Measurements from ENCODE around the gene HTRA3. TPM values are rescaled to one million over a fixed set of nuclear protein-coding genes. Genes with fewer than 3 reads are reported as not detected.

HTRA3 gene
- total RNA-seq, 1 donor from 2014 or later = 3.4 TPM

- Mint-ChIP-seq H3K27ac (ENCODE audit: unreplicated experiment) (peak overlapping the region; percentile 67), H3K27me3 (ENCODE audit: low read depth) (no peaks in the 10 kb centered on the region)
- no peak for DNase-seq (ENCODE audit: low read depth, low spot score)
Measured at GRCh38 chr4:8279321-8280157, 10.0 kb downstream of the HTRA3 start.

GRCh38 chr4:8280158-8280875 is 10.8 kb downstream of the HTRA3 start:
- Mint-ChIP-seq H3K36me3 (ENCODE audit: low read depth) (no peaks in the 10 kb centered on the region), H3K9me3 (no peaks in the 10 kb centered on the region), H3K27ac (ENCODE audit: unreplicated experiment) (no peak overlapping the region), H3K4me3 (no peak overlapping the region), H3K4me1 (no peaks in the 10 kb centered on the region), H3K27me3 (ENCODE audit: low read depth) (no peaks in the 10 kb centered on the region)
- no peak for DNase-seq (ENCODE audit: low read depth, low spot score)
- no peak for TF ChIP-seq CTCF (conservative IDR thresholded peaks at IDR 0.05)

More at GRCh38 chr4:8279321-8280157, 10.0 kb downstream of the HTRA3 start:
- H3K9me3 Mint-ChIP-seq = no peaks in the 10 kb centered on the region
- no peak overlapping the region for H3K4me3 Mint-ChIP-seq
- no peak for TF ChIP-seq CTCF (conservative IDR thresholded peaks at IDR 0.05)
- H3K4me1 Mint-ChIP-seq = peaks cover 4% of the 10 kb centered on the region
- no peaks in the 10 kb centered on the region for H3K36me3 Mint-ChIP-seq (ENCODE audit: low read depth)

- Mint-ChIP-seq H3K27ac (ENCODE audit: unreplicated experiment) (peak overlapping the region; percentile 43), H3K4me1 (no peaks in the 10 kb centered on the region), H3K4me3 (no peak overlapping the region), H3K36me3 (ENCODE audit: low read depth) (no peaks in the 10 kb centered on the region), H3K27me3 (ENCODE audit: low read depth) (no peaks in the 10 kb centered on the region), H3K9me3 (no peaks in the 10 kb centered on the region)
- no peak for TF ChIP-seq CTCF (conservative IDR thresholded peaks at IDR 0.05)
- DNase-seq (ENCODE audit: low read depth, low spot score) = no peak
Measured at GRCh38 chr4:8280876-8281440, 11.4 kb downstream of the HTRA3 start.

- H3K27me3 Mint-ChIP-seq (ENCODE audit: low read depth) = no peaks in the 10 kb centered on the region
- no peak overlapping the region for H3K27ac Mint-ChIP-seq (ENCODE audit: unreplicated experiment)
- DNase-seq (ENCODE audit: low read depth, low spot score) = no peak
- H3K9me3 Mint-ChIP-seq = no peaks in the 10 kb centered on the region
- no peaks in the 10 kb centered on the region for H3K4me1 Mint-ChIP-seq
- H3K36me3 Mint-ChIP-seq (ENCODE audit: low read depth) = no peaks in the 10 kb centered on the region
- H3K4me3 Mint-ChIP-seq = no peak overlapping the region
- TF ChIP-seq CTCF (conservative IDR thresholded peaks at IDR 0.05) = no peak
Measured at GRCh38 chr4:8281519-8282133, 12.1 kb downstream of the HTRA3 start.

DNA sequence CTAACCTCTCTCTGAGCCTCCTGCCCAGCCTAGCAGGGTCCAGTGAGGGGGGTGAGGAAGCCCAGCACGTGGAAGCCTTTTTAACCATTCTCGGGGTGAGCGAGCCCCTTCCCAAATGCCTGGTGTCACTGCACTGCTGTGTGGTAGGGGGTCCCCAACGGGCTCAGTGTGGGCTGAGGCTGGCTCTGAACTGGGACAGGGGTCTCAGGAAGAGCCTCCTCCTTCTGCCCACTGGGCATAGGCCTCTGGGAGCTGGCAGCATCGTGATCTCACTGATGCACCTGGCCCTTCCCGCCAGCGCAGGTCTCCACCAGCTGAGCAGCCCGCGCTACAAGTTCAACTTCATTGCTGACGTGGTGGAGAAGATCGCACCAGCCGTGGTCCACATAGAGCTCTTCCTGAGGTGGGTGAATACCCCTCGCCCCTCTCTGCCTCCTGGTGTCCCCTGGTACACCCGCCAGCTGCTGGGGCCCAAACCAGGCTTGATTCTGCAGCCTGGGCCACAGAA is 12.6 kb downstream of the HTRA3 start:
- Mint-ChIP-seq H3K36me3 (ENCODE audit: low read depth) (no peaks in the 10 kb centered on the region), H3K27me3 (ENCODE audit: low read depth) (no peaks in the 10 kb centered on the region), H3K4me1 (no peaks in the 10 kb centered on the region), H3K4me3 (no peak overlapping the region), H3K9me3 (no peaks in the 10 kb centered on the region), H3K27ac (ENCODE audit: unreplicated experiment) (no peak overlapping the region)
- no peak for DNase-seq (ENCODE audit: low read depth, low spot score)
- TF ChIP-seq CTCF (conservative IDR thresholded peaks at IDR 0.05) = no peak

Data from neural crest cell (in vitro differentiated cells).